GM23338 (cell line): Measurements from ENCODE around the gene FANK1. TPM values are rescaled to one million over a fixed set of nuclear protein-coding genes. Genes with fewer than 3 reads are reported as not detected.
A peak's percentile ranks its signal among the peaks of the same experiment; 100 is the strongest.

Experiments
- ATAC-seq: fragments of 200-7000 bp; cut with Tn5 transposase; 3 replicates; pipeline ENCODE4 v1.9.1; 2020
- DNase-seq: peaks from one replicate; pipeline ENCODE4 v3.0.0-alpha.2; 2015; ENCODE audit warnings: low spot score
- H2AFZ ChIP-seq: fragments of 200-600 bp; sonication (generic); 2 replicates; pipeline ENCODE4 v1.8.0; 2016; ENCODE audit warnings: antibody characterized with exemption, mild to moderate bottlenecking, moderate library complexity
- H3F3A ChIP-seq: fragments of 200-600 bp; sonication (generic); replicated peaks from 2 replicates; pipeline ENCODE4 v1.8.0; 2017; ENCODE audit warnings: antibody characterized with exemption, mixed run types, low read depth
- H3K27ac ChIP-seq: fragments of 200-600 bp; sonication (generic); 2 replicates; pipeline ENCODE4 v1.6.1; 2016; ENCODE audit warnings: low read depth
- H3K27me3 ChIP-seq: fragments of 200-600 bp; sonication (generic); 2 replicates; pipeline ENCODE4 v1.8.0; 2016; ENCODE audit warnings: mild to moderate bottlenecking, mixed run types, moderate library complexity; ENCODE audit not compliant: insufficient read depth
- H3K36me3 ChIP-seq: fragments of 200-600 bp; sonication (generic); 2 replicates; pipeline ENCODE4 v1.8.0; 2016; ENCODE audit warnings: mild to moderate bottlenecking; ENCODE audit not compliant: insufficient read depth
- H3K4me1 ChIP-seq: fragments of 200-600 bp; sonication (generic); 2 replicates; pipeline ENCODE4 v1.8.0; 2016; ENCODE audit warnings: mild to moderate bottlenecking, moderate library complexity; ENCODE audit not compliant: insufficient read depth
- H3K4me2 ChIP-seq: fragments of 200-600 bp; sonication (generic); 2 replicates; pipeline ENCODE4 v1.7.1; 2017; ENCODE audit warnings: mixed run types
- H3K4me3 ChIP-seq: fragments of 200-600 bp; sonication (generic); 2 replicates; pipeline ENCODE4 v1.6.1; 2016; ENCODE audit warnings: mixed run types
- H3K79me2 ChIP-seq: fragments of 200-600 bp; sonication (generic); replicated peaks from 2 replicates; pipeline ENCODE4 v1.8.0; 2017; ENCODE audit warnings: mild to moderate bottlenecking; ENCODE audit not compliant: insufficient read depth
- H3K9me2 ChIP-seq: fragments of 200-600 bp; sonication (generic); 2 replicates; pipeline ENCODE4 v1.8.0; 2017; ENCODE audit not compliant: insufficient read depth
- H4K20me1 ChIP-seq: fragments of 200-600 bp; sonication (generic); replicated peaks from 2 replicates; pipeline ENCODE4 v1.8.0; 2017; ENCODE audit warnings: mild to moderate bottlenecking; ENCODE audit not compliant: insufficient read depth
- H3K27ac Mint-ChIP-seq: 2 replicates; pipeline ENCODE4 v1.8.0; 2020; ENCODE audit warnings: inconsistent platforms, mild to moderate bottlenecking, moderate library complexity, mixed read lengths
- H3K27me3 Mint-ChIP-seq: 3 replicates; pipeline ENCODE4 v1.8.0; 2022; ENCODE audit warnings: low read depth, mild to moderate bottlenecking, moderate library complexity, mixed read lengths, inconsistent platforms; ENCODE audit not compliant: insufficient read depth, poor library complexity
- H3K36me3 Mint-ChIP-seq: 3 replicates; pipeline ENCODE4 v1.8.0; 2021; ENCODE audit warnings: low read depth, mild to moderate bottlenecking, inconsistent platforms, moderate library complexity, mixed read lengths
- H3K4me1 Mint-ChIP-seq: 3 replicates; pipeline ENCODE4 v1.8.0; 2020; ENCODE audit warnings: mild to moderate bottlenecking, inconsistent platforms, mixed read lengths
- H3K4me3 Mint-ChIP-seq: 3 replicates; pipeline ENCODE4 v1.8.0; 2021; ENCODE audit warnings: moderate library complexity, mild to moderate bottlenecking, inconsistent platforms, mixed read lengths
- H3K9me3 Mint-ChIP-seq: 3 replicates; pipeline ENCODE4 v1.8.0; 2020; ENCODE audit warnings: moderate library complexity, mild to moderate bottlenecking, inconsistent platforms, mixed read lengths
- CREB1 ChIP-seq: fragments of 250-450 bp; sonication (Bioruptor Pico); IDR thresholded peaks from 2 replicates; pipeline ENCODE4 v1.5.0; 2020; ENCODE audit warnings: low read depth, mild to moderate bottlenecking, moderate library complexity
- ETS1 ChIP-seq: IDR thresholded peaks from 2 replicates; pipeline ENCODE4 v1.6.1; 2016; ENCODE audit warnings: antibody characterized with exemption
- EZH2 ChIP-seq: fragments of 200-600 bp; sonication (generic); IDR thresholded peaks from one replicate; pipeline ENCODE4 v1.8.0; 2017; ENCODE audit warnings: antibody characterized with exemption, mild to moderate bottlenecking, low read depth; ENCODE audit not compliant: unreplicated experiment
- EZH2phosphoT487 ChIP-seq: fragments of 200-600 bp; sonication (generic); IDR thresholded peaks from one replicate; pipeline ENCODE4 v1.8.1; 2018; ENCODE audit warnings: antibody characterized with exemption; ENCODE audit not compliant: unreplicated experiment
- JUNB ChIP-seq: IDR thresholded peaks from one replicate; pipeline ENCODE4 v1.6.1; 2016; ENCODE audit warnings: antibody characterized with exemption; ENCODE audit not compliant: unreplicated experiment
- NANOG ChIP-seq: IDR thresholded peaks from 2 replicates; pipeline ENCODE4 v1.6.1; 2016; ENCODE audit warnings: antibody characterized with exemption, borderline replicate concordance
- POLR2AphosphoS5 ChIP-seq: IDR thresholded peaks from 2 replicates; pipeline ENCODE4 v1.6.1; 2016; ENCODE audit warnings: antibody characterized with exemption, low read depth
- REST ChIP-seq: IDR thresholded peaks from one replicate; pipeline ENCODE4 v1.6.1; 2018; ENCODE audit warnings: antibody characterized with exemption; ENCODE audit not compliant: unreplicated experiment
- STAT1 ChIP-seq: IDR thresholded peaks from one replicate; pipeline ENCODE4 v1.6.1; 2016; ENCODE audit warnings: antibody characterized with exemption; ENCODE audit not compliant: unreplicated experiment
- ZNF114 ChIP-seq: fragments of 250-450 bp; sonication (Bioruptor Pico); IDR thresholded peaks from 2 replicates; pipeline ENCODE4 v1.5.0; 2020; ENCODE audit warnings: mild to moderate bottlenecking, moderate library complexity
- ZNF331 ChIP-seq: fragments of 250-450 bp; sonication (Bioruptor Pico); IDR thresholded peaks from 2 replicates; pipeline ENCODE4 v1.5.0; 2020; ENCODE audit warnings: low read depth, mild to moderate bottlenecking, moderate library complexity
- ZNF462 ChIP-seq: fragments of 250-450 bp; sonication (Bioruptor Pico); IDR thresholded peaks from 2 replicates; pipeline ENCODE4 v1.5.0; 2020; ENCODE audit warnings: mild to moderate bottlenecking, moderate library complexity
- polyA plus RNA-seq: library from polyadenylated mRNA; unstranded; fragments of >200 nt; fragmentation: Nextera tagmentation; extraction: Ambion mirVana; gene quantifications from 2 replicates; pipeline ENCODE4 v1.2.1, GENCODE V29; 2016
- total RNA-seq: library from RNA; depleted of rRNA; stranded (reverse); fragments of >200 nt; shearing (Covaris generic); gene quantifications from 2 replicates; pipeline ENCODE4 v1.2.3, GENCODE V29; 2014
- TF ChIP-seq, protein P1 (sequence below), 2 experiments: fragments of 200-600 bp in 1 of 2; sonication (generic) in 1 of 2; conservative IDR thresholded peaks; 2 replicates each; pipeline versions ENCODE4 v1.5.1 to v1.6.1; 2016 to 2017; ENCODE audit warnings: antibody characterized with exemption in 2 of 2, low read depth in 2 of 2, mild to moderate bottlenecking in 2 of 2, moderate library complexity in 1 of 2

FANK1 gene
- total and polyA plus RNA-seq, 2 experiments from 2014 or later = 0.37 to 0.69 TPM

DNA sequence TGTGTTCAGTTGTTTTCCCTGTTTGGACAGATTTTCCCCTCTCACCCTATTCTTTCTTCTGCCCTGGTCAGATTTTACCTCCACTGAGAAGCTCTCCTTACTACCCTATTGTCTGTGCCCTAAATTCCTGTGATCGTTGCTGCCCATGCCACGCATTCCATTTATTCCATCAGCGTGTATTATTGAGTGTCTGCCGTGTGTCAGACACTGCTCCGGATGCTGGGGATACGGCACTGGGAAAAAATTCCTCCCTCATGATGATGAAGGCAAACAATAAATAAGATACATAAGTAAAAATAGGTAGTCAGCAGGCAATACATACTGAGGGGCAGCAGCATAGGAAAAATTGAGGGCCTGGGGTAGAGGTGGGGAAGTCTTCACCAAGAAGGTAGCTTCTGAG is 86.8 kb downstream of the FANK1 start:
- no peak for DNase-seq
- no peak for ATAC-seq

More for the DNA sequence above, 86.8 kb downstream of the FANK1 start:
- Histone ChIP-seq H3K79me2 (no peaks in the 10 kb centered on the region), H3K4me1 (peaks cover 5% of the 10 kb centered on the region; the same call in 1 of the 2 replicates), H3F3A (no peaks in the 10 kb centered on the region), H3K9me2 (peaks cover 6% of the 10 kb centered on the region; the same call in 1 of the 2 replicates), H3K4me2 (peak overlapping the region; percentile 0; the same call in 1 of the 2 replicates), H4K20me1 (no peaks in the 10 kb centered on the region), H3K27ac (no peak overlapping the region), H3K4me3 (no peak overlapping the region), H3K36me3 (no peaks in the 10 kb centered on the region), H3K27me3 (no peaks in the 10 kb centered on the region), H2AFZ (no peak overlapping the region)
- peak overlapping the region; percentile 40; the same call in 1 of the 2 replicates for H3K27ac Mint-ChIP-seq
- H3K36me3 Mint-ChIP-seq = no peaks in the 10 kb centered on the region
- peaks cover 17% of the 10 kb centered on the region for H3K4me1 Mint-ChIP-seq
- H3K9me3 Mint-ChIP-seq = no peaks in the 10 kb centered on the region; the same call in 2 of the 3 replicates
- TF ChIP-seq NANOG (no peak), STAT1 (no peak), EZH2 (no peak), POLR2AphosphoS5 (no peak), ZNF114 (no peak), JUNB (no peak), CREB1 (CRISPR knock-in tag) (no peak), REST (no peak), EZH2phosphoT487 (no peak), ETS1 (no peak), ZNF462 (CRISPR knock-in tag) (no peak), ZNF331 (CRISPR knock-in tag) (no peak)
- TF ChIP-seq, protein P1, sequence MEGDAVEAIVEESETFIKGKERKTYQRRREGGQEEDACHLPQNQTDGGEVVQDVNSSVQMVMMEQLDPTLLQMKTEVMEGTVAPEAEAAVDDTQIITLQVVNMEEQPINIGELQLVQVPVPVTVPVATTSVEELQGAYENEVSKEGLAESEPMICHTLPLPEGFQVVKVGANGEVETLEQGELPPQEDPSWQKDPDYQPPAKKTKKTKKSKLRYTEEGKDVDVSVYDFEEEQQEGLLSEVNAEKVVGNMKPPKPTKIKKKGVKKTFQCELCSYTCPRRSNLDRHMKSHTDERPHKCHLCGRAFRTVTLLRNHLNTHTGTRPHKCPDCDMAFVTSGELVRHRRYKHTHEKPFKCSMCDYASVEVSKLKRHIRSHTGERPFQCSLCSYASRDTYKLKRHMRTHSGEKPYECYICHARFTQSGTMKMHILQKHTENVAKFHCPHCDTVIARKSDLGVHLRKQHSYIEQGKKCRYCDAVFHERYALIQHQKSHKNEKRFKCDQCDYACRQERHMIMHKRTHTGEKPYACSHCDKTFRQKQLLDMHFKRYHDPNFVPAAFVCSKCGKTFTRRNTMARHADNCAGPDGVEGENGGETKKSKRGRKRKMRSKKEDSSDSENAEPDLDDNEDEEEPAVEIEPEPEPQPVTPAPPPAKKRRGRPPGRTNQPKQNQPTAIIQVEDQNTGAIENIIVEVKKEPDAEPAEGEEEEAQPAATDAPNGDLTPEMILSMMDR (conservative IDR thresholded peaks at IDR 0.05; ENCODE audit: low read depth in 2 of 2) = no peak
- H3K27me3 Mint-ChIP-seq = no peaks in the 10 kb centered on the region
- H3K4me3 Mint-ChIP-seq = no peak overlapping the region
